Hindlimb muscle (tissue), 1 donor: Measurements from ENCODE around the gene DCAF15. TPM values are rescaled to one million over a fixed set of nuclear protein-coding genes. Genes with fewer than 3 reads are reported as not detected.
"Not testable (repeated sequence)": the region's sequence is repeated elsewhere in the genome, so short reads cannot be mapped to it uniquely, and the experiment has no call there.

Experiments
- DNase-seq: peaks from one replicate; pipeline ENCODE4 v3.0.0-alpha.2; 2013
- polyA plus RNA-seq: library from polyadenylated mRNA; unstranded; fragments of 120-200 nt; gene quantifications from one replicate; pipeline ENCODE4 v1.2.1, GENCODE V29; 2013; ENCODE audit not compliant: insufficient read length

The DCAF15 gene
- 21.5 TPM for polyA plus RNA-seq

- peak; percentile 99 for DNase-seq
These were observed at the start of gene DCAF15 for GRCh38 chr19:13952154-13952930. Gene DCAF15 (plus strand): TSS chr19:13952509. CDS start chr19:13952513, 4 bp downstream.

- no peak for DNase-seq
These were observed 49.2 kb upstream of the DCAF15 start for GRCh38 chr19:13902993-13903555.

- peak; percentile 91 for DNase-seq
These were observed 46.4 kb upstream of the DCAF15 start, which contains the start of the genes BRME1 and CC2D1A for GRCh38 chr19:13905634-13906520. Gene BRME1 (minus strand): TSS chr19:13906117. CDS start chr19:13904892, 1,225 bp downstream. Gene CC2D1A (plus strand): TSS chr19:13906201. CDS start chr19:13906442, 241 bp downstream.

GRCh38 chr19:13906521-13906904 is 45.8 kb upstream of the DCAF15 start:
- no peak for DNase-seq

- no peak for DNase-seq
These were observed 45.4 kb upstream of the DCAF15 start for GRCh38 chr19:13906910-13907309.

- DNase-seq: no peak
These were observed 43.6 kb upstream of the DCAF15 start for GRCh38 chr19:13908674-13909073.

GRCh38 chr19:13909430-13909829 is 42.9 kb upstream of the DCAF15 start:
- DNase-seq: no peak

- DNase-seq: no peak
These were observed 39.0 kb upstream of the DCAF15 start for GRCh38 chr19:13913352-13913751.

- DNase-seq: no peak
These were observed 37.5 kb upstream of the DCAF15 start for GRCh38 chr19:13914777-13915176.

GRCh38 chr19:13917888-13918406 is 34.4 kb upstream of the DCAF15 start:
- DNase-seq: no peak

- DNase-seq: no peak
These were observed 33.4 kb upstream of the DCAF15 start for GRCh38 chr19:13918726-13919411.

- no peak for DNase-seq
These were observed 31.8 kb upstream of the DCAF15 start for GRCh38 chr19:13920524-13920923.

GRCh38 chr19:13920940-13921747 is 31.2 kb upstream of the DCAF15 start:
- no peak for DNase-seq

- DNase-seq: not testable (repeated sequence)
These were observed 30.2 kb upstream of the DCAF15 start for GRCh38 chr19:13922118-13922517.

GRCh38 chr19:13923194-13923987 is 28.9 kb upstream of the DCAF15 start:
- no peak for DNase-seq

GRCh38 chr19:13926010-13926409 is 26.3 kb upstream of the DCAF15 start:
- DNase-seq: no peak

- no peak for DNase-seq
These were observed 25.6 kb upstream of the DCAF15 start for GRCh38 chr19:13926715-13927114.

- DNase-seq: no peak
These were observed 23.0 kb upstream of the DCAF15 start for GRCh38 chr19:13929340-13929739.

- DNase-seq: no peak
These were observed 22.4 kb upstream of the DCAF15 start for GRCh38 chr19:13929956-13930355.

GRCh38 chr19:13930402-13930801 is 21.9 kb upstream of the DCAF15 start:
- no peak for DNase-seq
